HG02884 (cell line): ENCODE results near the gene TAS1R2.

Source experiments
- ATAC-seq: cut with Tn5 transposase; IDR thresholded peaks from one replicate; pipeline ENCODE4 v1.9.1; 2021; ENCODE audit warnings: mild to moderate bottlenecking, moderate library complexity; ENCODE audit not compliant: unreplicated experiment

The TAS1R2 gene

GRCh38 chr1:18803151-18803791 lies 56.2 kb downstream of the TAS1R2 start:
- ATAC-seq, result no peak

- no peak for ATAC-seq
Observed at GRCh38 chr1:18802231-18802630, 57.2 kb downstream of the TAS1R2 start.

- ATAC-seq, result no peak
Observed at GRCh38 chr1:18800258-18800657, 59.2 kb downstream of the TAS1R2 start.

GRCh38 chr1:18799454-18799853 lies 60.0 kb downstream of the TAS1R2 start:
- ATAC-seq, result no peak

- ATAC-seq, result no peak
Observed at GRCh38 chr1:18798946-18799345, 60.5 kb downstream of the TAS1R2 start.

GRCh38 chr1:18798533-18798932 lies 60.9 kb downstream of the TAS1R2 start:
- no peak for ATAC-seq

GRCh38 chr1:18796950-18797349 lies 62.5 kb downstream of the TAS1R2 start:
- no peak for ATAC-seq

- no peak for ATAC-seq
Observed at GRCh38 chr1:18795002-18795689, 64.3 kb downstream of the TAS1R2 start.

- ATAC-seq, result no peak
Observed at GRCh38 chr1:18794561-18794960, 64.9 kb downstream of the TAS1R2 start.

- ATAC-seq, result no peak
Observed at GRCh38 chr1:18794051-18794450, 65.4 kb downstream of the TAS1R2 start.

GRCh38 chr1:18793164-18793563 lies 66.3 kb downstream of the TAS1R2 start:
- ATAC-seq, result no peak

GRCh38 chr1:18792747-18793146 lies 66.7 kb downstream of the TAS1R2 start:
- no peak for ATAC-seq
